K562 (cell line): ENCODE results near the gene ATRAID.

ENCODE experiments used
- ARID2 ChIP-seq: fragments of 450-650 bp; IDR thresholded peaks from 2 replicates; pipeline ENCODE4 v1.6.1; 2017; ENCODE audit warnings: antibody characterized with exemption, mild to moderate bottlenecking
- CHCHD3 ChIP-seq: fragments of 250-450 bp; sonication (Bioruptor Pico); IDR thresholded peaks from 2 replicates; pipeline ENCODE4 v2.1.2; 2022; ENCODE audit warnings: mild to moderate bottlenecking
- JUNB ChIP-seq: fragments of 450-650 bp; formaldehyde crosslinking; conservative IDR thresholded peaks from 2 replicates; pipeline ENCODE4 v1.4.0; 2020; ENCODE audit warnings: mild to moderate bottlenecking
- POLR2AphosphoS5 ChIP-seq: IDR thresholded peaks from 2 replicates; pipeline ENCODE4 v1.6.1; 2011; ENCODE audit warnings: mild to moderate bottlenecking, low read depth, low read length, moderate library complexity; ENCODE audit not compliant: control insufficient read depth, insufficient read depth
- SNRNP70 ChIP-seq: fragments of 200-400 bp; formaldehyde crosslinking; optimal IDR thresholded peaks from 2 replicates; pipeline ENCODE3; 2017; ENCODE audit warnings: low read depth, low read length
- ZFP36 ChIP-seq: fragments of 150-350 bp; IDR thresholded peaks from 2 replicates; pipeline ENCODE4 v1.6.1; 2018; ENCODE audit warnings: low read length, low read depth; ENCODE audit not compliant: partially characterized antibody
- ZNF239 ChIP-seq: fragments of 250-450 bp; sonication (Bioruptor Pico); IDR thresholded peaks from 2 replicates; pipeline ENCODE4 v1.4.0; 2020; ENCODE audit warnings: mild to moderate bottlenecking
- TF ChIP-seq, protein P1 (sequence below), 3 experiments: IDR thresholded peaks in 2 of 3; conservative IDR thresholded peaks in 1 of 3; 2 replicates each; pipeline ENCODE4 v1.5.1; 2011 to 2012; ENCODE audit warnings: low read length in 3 of 3, mild to moderate bottlenecking in 3 of 3, control low read depth in 2 of 3, improper control_type of control experiment in 1 of 3, inconsistent platforms in 1 of 3, low read depth in 1 of 3, mixed read lengths in 1 of 3, moderate library complexity in 1 of 3; ENCODE audit not compliant: insufficient read depth in 2 of 3
- TF ChIP-seq, protein P2 (sequence below): fragments of 250-450 bp; sonication (Bioruptor Pico); IDR thresholded peaks from 2 replicates; pipeline ENCODE4 v1.5.0; 2020; ENCODE audit warnings: mild to moderate bottlenecking, borderline replicate concordance
- TF ChIP-seq, protein P3 (sequence below): sonication (generic); formaldehyde crosslinking; IDR thresholded peaks from 2 replicates; pipeline ENCODE4 v1.8.1; 2023; ENCODE audit warnings: mild to moderate bottlenecking, missing genetic modification reagents, moderate library complexity

DNA sequence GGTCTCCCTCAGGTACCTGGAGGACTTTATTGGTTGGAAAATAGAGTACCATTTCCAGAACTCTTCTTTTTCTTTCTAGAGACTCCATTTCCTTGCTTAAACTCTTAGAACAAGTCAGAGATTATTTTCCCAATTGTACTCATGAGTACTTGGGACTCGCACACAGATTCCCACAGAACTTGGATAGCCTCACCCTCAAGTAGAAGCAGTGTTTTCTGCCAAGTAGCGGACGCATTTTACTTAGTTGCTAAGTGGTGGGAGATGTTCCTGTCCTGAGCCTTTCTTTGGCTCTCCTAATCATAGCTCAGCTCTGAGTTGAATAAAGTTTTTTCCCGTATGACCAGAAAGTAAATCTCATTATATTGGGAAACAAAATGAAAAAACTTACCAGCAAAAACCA, 33.8 kb downstream of the ATRAID start:
- TF ChIP-seq, protein P1, sequence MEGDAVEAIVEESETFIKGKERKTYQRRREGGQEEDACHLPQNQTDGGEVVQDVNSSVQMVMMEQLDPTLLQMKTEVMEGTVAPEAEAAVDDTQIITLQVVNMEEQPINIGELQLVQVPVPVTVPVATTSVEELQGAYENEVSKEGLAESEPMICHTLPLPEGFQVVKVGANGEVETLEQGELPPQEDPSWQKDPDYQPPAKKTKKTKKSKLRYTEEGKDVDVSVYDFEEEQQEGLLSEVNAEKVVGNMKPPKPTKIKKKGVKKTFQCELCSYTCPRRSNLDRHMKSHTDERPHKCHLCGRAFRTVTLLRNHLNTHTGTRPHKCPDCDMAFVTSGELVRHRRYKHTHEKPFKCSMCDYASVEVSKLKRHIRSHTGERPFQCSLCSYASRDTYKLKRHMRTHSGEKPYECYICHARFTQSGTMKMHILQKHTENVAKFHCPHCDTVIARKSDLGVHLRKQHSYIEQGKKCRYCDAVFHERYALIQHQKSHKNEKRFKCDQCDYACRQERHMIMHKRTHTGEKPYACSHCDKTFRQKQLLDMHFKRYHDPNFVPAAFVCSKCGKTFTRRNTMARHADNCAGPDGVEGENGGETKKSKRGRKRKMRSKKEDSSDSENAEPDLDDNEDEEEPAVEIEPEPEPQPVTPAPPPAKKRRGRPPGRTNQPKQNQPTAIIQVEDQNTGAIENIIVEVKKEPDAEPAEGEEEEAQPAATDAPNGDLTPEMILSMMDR (IDR thresholded peaks at IDR 0.05 in 2 of 3, conservative IDR thresholded peaks at IDR 0.05 in 1 of 3; ENCODE audit: insufficient read depth in 2 of 3, low read depth in 1 of 3, low read length in 3 of 3): no peak
- TF ChIP-seq JUNB (CRISPR knock-in tag) (no peak), ZFP36 (no peak), ZNF239 (no peak), SNRNP70 (no peak), CHCHD3 (CRISPR knock-in tag) (no peak), POLR2AphosphoS5 (no peak), ARID2 (no peak)
- TF ChIP-seq, protein P2, sequence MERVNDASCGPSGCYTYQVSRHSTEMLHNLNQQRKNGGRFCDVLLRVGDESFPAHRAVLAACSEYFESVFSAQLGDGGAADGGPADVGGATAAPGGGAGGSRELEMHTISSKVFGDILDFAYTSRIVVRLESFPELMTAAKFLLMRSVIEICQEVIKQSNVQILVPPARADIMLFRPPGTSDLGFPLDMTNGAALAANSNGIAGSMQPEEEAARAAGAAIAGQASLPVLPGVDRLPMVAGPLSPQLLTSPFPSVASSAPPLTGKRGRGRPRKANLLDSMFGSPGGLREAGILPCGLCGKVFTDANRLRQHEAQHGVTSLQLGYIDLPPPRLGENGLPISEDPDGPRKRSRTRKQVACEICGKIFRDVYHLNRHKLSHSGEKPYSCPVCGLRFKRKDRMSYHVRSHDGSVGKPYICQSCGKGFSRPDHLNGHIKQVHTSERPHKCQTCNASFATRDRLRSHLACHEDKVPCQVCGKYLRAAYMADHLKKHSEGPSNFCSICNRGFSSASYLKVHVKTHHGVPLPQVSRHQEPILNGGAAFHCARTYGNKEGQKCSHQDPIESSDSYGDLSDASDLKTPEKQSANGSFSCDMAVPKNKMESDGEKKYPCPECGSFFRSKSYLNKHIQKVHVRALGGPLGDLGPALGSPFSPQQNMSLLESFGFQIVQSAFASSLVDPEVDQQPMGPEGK (CRISPR knock-in tag): no peak
- TF ChIP-seq, protein P3, sequence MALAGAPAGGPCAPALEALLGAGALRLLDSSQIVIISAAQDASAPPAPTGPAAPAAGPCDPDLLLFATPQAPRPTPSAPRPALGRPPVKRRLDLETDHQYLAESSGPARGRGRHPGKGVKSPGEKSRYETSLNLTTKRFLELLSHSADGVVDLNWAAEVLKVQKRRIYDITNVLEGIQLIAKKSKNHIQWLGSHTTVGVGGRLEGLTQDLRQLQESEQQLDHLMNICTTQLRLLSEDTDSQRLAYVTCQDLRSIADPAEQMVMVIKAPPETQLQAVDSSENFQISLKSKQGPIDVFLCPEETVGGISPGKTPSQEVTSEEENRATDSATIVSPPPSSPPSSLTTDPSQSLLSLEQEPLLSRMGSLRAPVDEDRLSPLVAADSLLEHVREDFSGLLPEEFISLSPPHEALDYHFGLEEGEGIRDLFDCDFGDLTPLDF (CRISPR knock-in tag): no peak
